ENCODE measurements around the gene ATP6V1C2. TPM values are rescaled to one million over a fixed set of nuclear protein-coding genes. Genes with fewer than 3 reads are reported as not detected.

ATP6V1C2 gene
- total RNA-seq, 1 experiment from 2014 or later, result 2.0 TPM

GRCh38 chr2:10826026-10826425 lies 104.6 kb downstream of the ATP6V1C2 start:
- ATAC-seq, result no peak
- ChIA-PET CTCF (no interaction called here), POLR2A (no interaction called here), RAD21 (ENCODE audit: low non-redundant PET in 1 of 2, low total read pairs in 2 of 2, uncharacterized antibody in 2 of 2, unreplicated experiment in 2 of 2) (no interaction called here)
- no peak overlapping the region for H3K27ac ChIP-seq (ENCODE audit: low read depth, low read length)
- no peaks in the 10 kb centered on the region for H3K36me3 ChIP-seq (ENCODE audit: control insufficient read depth in 1 of 2, insufficient read depth in 2 of 2, low read length in 2 of 2)
- no peak overlapping the region for H3K4me2 ChIP-seq (ENCODE audit: low read length)
- H3K9me2 ChIP-seq (ENCODE audit: insufficient read depth), result no peaks in the 10 kb centered on the region
- no peak for DNase-seq (ENCODE audit: low read depth, low spot score)
- H3K79me2 ChIP-seq (ENCODE audit: insufficient read depth, low read length), result no peaks in the 10 kb centered on the region
- H3K4me1 ChIP-seq (ENCODE audit: control insufficient read depth in 1 of 2, insufficient read depth in 2 of 2, low read length in 2 of 2), result no peaks in the 10 kb centered on the region
- TF ChIP-seq ATF3 (IDR thresholded peaks at IDR 0.05), result no peak
- no peak for TF ChIP-seq CBX3 (IDR thresholded peaks at IDR 0.05; ENCODE audit: low read depth)
- TF ChIP-seq SRF (IDR thresholded peaks at IDR 0.05; ENCODE audit: low read depth), result no peak
- TF ChIP-seq POLR2AphosphoS5 (IDR thresholded peaks at IDR 0.05; ENCODE audit: low read depth, low read length), result no peak
- no peak for TF ChIP-seq YY1 (IDR thresholded peaks at IDR 0.05; ENCODE audit: extremely low read depth, insufficient replicate concordance, low read depth, low read length)
- TF ChIP-seq TCF7L2 (IDR thresholded peaks at IDR 0.05; ENCODE audit: borderline replicate concordance, extremely low read depth, insufficient read depth, insufficient read length), result no peak
- TF ChIP-seq SIN3A (IDR thresholded peaks at IDR 0.05; ENCODE audit: low read depth), result no peak
- TF ChIP-seq SP1 (IDR thresholded peaks at IDR 0.05; ENCODE audit: low read depth), result no peak
- TF ChIP-seq EGR1 (IDR thresholded peaks at IDR 0.05; ENCODE audit: low read depth), result no peak
- intact Hi-C loops (cut with micrococcal nuclease), result no loop called here
- no peak overlapping the region for H3K4me3 ChIP-seq (replicated peaks in 1 of 2; ENCODE audit: low read depth in 1 of 2, low read length in 2 of 2)
- H3K9me3 ChIP-seq (ENCODE audit: control insufficient read depth in 1 of 2, insufficient read depth in 1 of 2, low read depth in 1 of 2, low read length in 2 of 2), result no peaks in the 10 kb centered on the region
- no peaks in the 10 kb centered on the region for H4K20me1 ChIP-seq (ENCODE audit: insufficient read depth)
- H3K9ac ChIP-seq (ENCODE audit: low read length), result no peak overlapping the region
- H3K27me3 ChIP-seq (ENCODE audit: insufficient read depth, low read length), result no peaks in the 10 kb centered on the region
- BruUV-seq (replicated peaks), result no TSS peak
- no peak overlapping the region for H2AFZ ChIP-seq (ENCODE audit: low read depth, low read length, poor library complexity, severe bottlenecking)

- TF ChIP-seq ZFX (IDR thresholded peaks at IDR 0.05) (no peak), MAX (IDR thresholded peaks at IDR 0.05) (no peak), ATF3 (IDR thresholded peaks at IDR 0.05) (no peak), CBX3 (IDR thresholded peaks at IDR 0.05; ENCODE audit: low read depth) (no peak), CEBPB (IDR thresholded peaks at IDR 0.05; ENCODE audit: low read depth) (no peak), SRF (IDR thresholded peaks at IDR 0.05; ENCODE audit: low read depth) (no peak), SIN3A (IDR thresholded peaks at IDR 0.05; ENCODE audit: low read depth) (no peak)
- no peak overlapping the region for H3K4me3 ChIP-seq (replicated peaks in 1 of 2; ENCODE audit: low read depth in 1 of 2, low read length in 2 of 2)
- H3K9me2 ChIP-seq (ENCODE audit: insufficient read depth), result no peaks in the 10 kb centered on the region
- RAD21 ChIA-PET (ENCODE audit: low non-redundant PET in 1 of 2, low total read pairs in 2 of 2, uncharacterized antibody in 2 of 2, unreplicated experiment in 2 of 2), result no interaction called here
- H3K27ac ChIP-seq (ENCODE audit: low read depth, low read length), result no peak overlapping the region
- POLR2A ChIA-PET, result no interaction called here
- CTCF ChIA-PET, result no interaction called here
- H3K36me3 ChIP-seq (ENCODE audit: control insufficient read depth in 1 of 2, insufficient read depth in 2 of 2, low read length in 2 of 2), result no peaks in the 10 kb centered on the region
- H3K4me2 ChIP-seq (ENCODE audit: low read length), result no peak overlapping the region
- DNase-seq (ENCODE audit: low read depth, low spot score) (no peak), ATAC-seq (no peak)
- no peaks in the 10 kb centered on the region for H3K4me1 ChIP-seq (ENCODE audit: control insufficient read depth in 1 of 2, insufficient read depth in 2 of 2, low read length in 2 of 2)
- intact Hi-C loops (cut with micrococcal nuclease), result no loop called here
- no peaks in the 10 kb centered on the region for H3K79me2 ChIP-seq (ENCODE audit: insufficient read depth, low read length)
- H3K9ac ChIP-seq (ENCODE audit: low read length), result no peak overlapping the region
- no peaks in the 10 kb centered on the region for H4K20me1 ChIP-seq (ENCODE audit: insufficient read depth)
- no TSS peak for BruUV-seq (replicated peaks)
- H3K9me3 ChIP-seq (ENCODE audit: control insufficient read depth in 1 of 2, insufficient read depth in 1 of 2, low read depth in 1 of 2, low read length in 2 of 2), result no peaks in the 10 kb centered on the region
- H2AFZ ChIP-seq (ENCODE audit: low read depth, low read length, poor library complexity, severe bottlenecking), result no peak overlapping the region
- no peaks in the 10 kb centered on the region for H3K27me3 ChIP-seq (ENCODE audit: insufficient read depth, low read length)
Measured at GRCh38 chr2:10826625-10827024, 105.2 kb downstream of the ATP6V1C2 start.

All from HCT116 (cell line).